GM23338 (cell line): ENCODE data around the gene FRAS1.

Experiments
- CREB1 ChIP-seq: fragments of 250-450 bp; sonication (Bioruptor Pico); IDR thresholded peaks from 2 replicates; pipeline ENCODE4 v1.5.0; 2020; ENCODE audit warnings: low read depth, mild to moderate bottlenecking, moderate library complexity
- EZH2 ChIP-seq: fragments of 200-600 bp; sonication (generic); IDR thresholded peaks from one replicate; pipeline ENCODE4 v1.8.0; 2017; ENCODE audit warnings: antibody characterized with exemption, mild to moderate bottlenecking, low read depth; ENCODE audit not compliant: unreplicated experiment
- EZH2phosphoT487 ChIP-seq: fragments of 200-600 bp; sonication (generic); IDR thresholded peaks from one replicate; pipeline ENCODE4 v1.8.1; 2018; ENCODE audit warnings: antibody characterized with exemption; ENCODE audit not compliant: unreplicated experiment
- NANOG ChIP-seq: IDR thresholded peaks from 2 replicates; pipeline ENCODE4 v1.6.1; 2016; ENCODE audit warnings: antibody characterized with exemption, borderline replicate concordance
- STAT1 ChIP-seq: IDR thresholded peaks from one replicate; pipeline ENCODE4 v1.6.1; 2016; ENCODE audit warnings: antibody characterized with exemption; ENCODE audit not compliant: unreplicated experiment
- TF ChIP-seq, protein P1 (sequence below), 2 experiments: fragments of 200-600 bp in 1 of 2; sonication (generic) in 1 of 2; conservative IDR thresholded peaks; 2 replicates each; pipeline versions ENCODE4 v1.5.1 to v1.6.1; 2016 to 2017; ENCODE audit warnings: antibody characterized with exemption in 2 of 2, low read depth in 2 of 2, mild to moderate bottlenecking in 2 of 2, moderate library complexity in 1 of 2

DNA sequence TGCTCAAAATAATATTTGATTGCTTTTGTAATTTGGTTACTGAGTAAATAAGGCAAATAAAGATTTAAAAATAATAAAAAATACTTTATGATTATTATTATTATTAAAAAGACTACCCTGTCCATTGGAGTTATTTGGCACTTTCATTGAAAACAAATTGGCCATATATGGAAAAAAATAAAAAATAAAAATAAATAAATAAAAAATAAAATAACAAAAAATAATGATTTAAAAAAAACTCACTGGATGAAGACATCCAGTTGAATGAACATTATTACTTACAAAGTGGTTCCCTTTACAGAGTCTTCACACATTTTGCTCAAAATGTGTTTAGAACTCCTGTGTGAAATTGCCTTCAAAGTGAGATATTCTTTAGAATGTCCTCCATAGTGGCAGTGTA is 353.1 kb downstream of the FRAS1 start:
- TF ChIP-seq, protein P1, sequence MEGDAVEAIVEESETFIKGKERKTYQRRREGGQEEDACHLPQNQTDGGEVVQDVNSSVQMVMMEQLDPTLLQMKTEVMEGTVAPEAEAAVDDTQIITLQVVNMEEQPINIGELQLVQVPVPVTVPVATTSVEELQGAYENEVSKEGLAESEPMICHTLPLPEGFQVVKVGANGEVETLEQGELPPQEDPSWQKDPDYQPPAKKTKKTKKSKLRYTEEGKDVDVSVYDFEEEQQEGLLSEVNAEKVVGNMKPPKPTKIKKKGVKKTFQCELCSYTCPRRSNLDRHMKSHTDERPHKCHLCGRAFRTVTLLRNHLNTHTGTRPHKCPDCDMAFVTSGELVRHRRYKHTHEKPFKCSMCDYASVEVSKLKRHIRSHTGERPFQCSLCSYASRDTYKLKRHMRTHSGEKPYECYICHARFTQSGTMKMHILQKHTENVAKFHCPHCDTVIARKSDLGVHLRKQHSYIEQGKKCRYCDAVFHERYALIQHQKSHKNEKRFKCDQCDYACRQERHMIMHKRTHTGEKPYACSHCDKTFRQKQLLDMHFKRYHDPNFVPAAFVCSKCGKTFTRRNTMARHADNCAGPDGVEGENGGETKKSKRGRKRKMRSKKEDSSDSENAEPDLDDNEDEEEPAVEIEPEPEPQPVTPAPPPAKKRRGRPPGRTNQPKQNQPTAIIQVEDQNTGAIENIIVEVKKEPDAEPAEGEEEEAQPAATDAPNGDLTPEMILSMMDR (conservative IDR thresholded peaks at IDR 0.05; ENCODE audit: low read depth in 2 of 2): no peak
- TF ChIP-seq EZH2phosphoT487 (no peak), STAT1 (no peak), NANOG (no peak), EZH2 (no peak), CREB1 (no peak)
